IPS DF 6.9 (cell line): Measurements from ENCODE around the gene IPO7.

ENCODE experiments used
- DNase-seq: peaks from one replicate; pipeline ENCODE4 v3.0.0-alpha.2; 2013; ENCODE audit warnings: low read depth, low spot score
- H3K27ac ChIP-seq: one replicate; pipeline ENCODE4 v1.5.1; 2013; ENCODE audit warnings: low read length, control low read depth
- H3K27me3 ChIP-seq: 2 replicates; pipeline ENCODE4 v1.6.1; 2013; ENCODE audit warnings: mild to moderate bottlenecking, low read length; ENCODE audit not compliant: control insufficient read depth, insufficient read depth
- H3K36me3 ChIP-seq: 2 replicates; pipeline ENCODE4 v1.6.1; 2013; ENCODE audit warnings: low read length; ENCODE audit not compliant: control insufficient read depth, insufficient read depth
- H3K4me1 ChIP-seq: 2 replicates; pipeline ENCODE4 v1.6.1; 2013; ENCODE audit warnings: low read length; ENCODE audit not compliant: control insufficient read depth, insufficient read depth
- H3K4me3 ChIP-seq: 2 replicates; pipeline ENCODE4 v1.5.1; 2013; ENCODE audit warnings: mild to moderate bottlenecking, low read length
- H3K9me3 ChIP-seq: 2 replicates; pipeline ENCODE4 v1.6.1; 2013; ENCODE audit warnings: low read length, inconsistent platforms; ENCODE audit not compliant: control insufficient read depth, insufficient read depth
- WGBS: extraction: QIAGEN DNeasy Blood & Tissue Kit; methylation state at CpG from one replicate; pipeline ENCODE4 v1.1.7; 2013; ENCODE audit warnings: mixed read lengths, missing lambda C conversion rate; ENCODE audit not compliant: insufficient read length, insufficient coverage; 5-methylcytosine and 5-hydroxymethylcytosine counted together

IPO7 gene

DNA sequence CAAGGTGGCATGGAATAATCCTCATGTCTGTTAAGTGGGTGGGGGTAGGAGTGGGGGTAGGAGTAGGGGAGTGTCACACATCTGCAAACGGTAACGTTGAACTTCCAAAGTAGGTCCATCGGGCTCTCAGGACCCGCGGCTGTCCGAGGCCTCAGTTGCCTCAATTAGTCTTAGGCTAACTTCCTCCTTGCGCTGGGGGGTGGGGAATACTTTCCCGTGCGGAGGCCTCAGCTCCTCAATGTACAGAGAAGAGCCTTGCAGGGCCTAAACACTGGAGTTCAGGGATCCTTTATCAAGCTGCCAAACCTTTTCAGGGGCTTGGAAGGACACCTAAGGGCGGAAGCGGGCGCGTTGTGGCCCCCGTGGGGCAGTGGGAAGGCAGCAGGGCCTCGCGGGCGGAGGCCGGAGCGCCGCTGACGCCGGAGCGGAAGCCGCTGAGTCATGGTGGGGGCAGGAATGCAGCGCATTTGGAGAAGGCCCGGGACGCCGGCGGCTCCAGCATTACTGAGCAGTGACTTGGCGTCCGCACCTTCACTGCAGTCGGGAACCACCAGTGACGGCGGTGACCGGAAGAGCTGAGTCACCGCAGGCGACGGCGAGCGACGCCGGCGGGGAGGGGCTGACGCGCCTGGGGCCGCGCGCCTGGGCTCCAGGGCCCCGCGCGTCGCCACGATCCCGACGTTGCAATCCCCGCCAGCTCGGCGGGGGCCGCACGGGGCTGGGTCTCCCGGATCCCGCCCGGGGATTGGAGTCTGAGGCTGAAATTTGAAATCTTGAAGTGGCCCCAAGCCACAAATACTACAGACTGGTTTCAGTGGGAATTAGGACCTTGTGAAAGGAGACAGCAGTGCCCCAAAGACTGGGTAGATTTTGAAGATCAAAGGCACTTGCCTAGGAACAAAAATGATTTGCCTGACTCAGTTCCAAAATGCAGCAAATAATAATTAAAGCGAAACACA is 20.2 kb upstream of the IPO7 start:
- Histone ChIP-seq H3K4me3 (peak overlapping the region; percentile 31; the same call in 1 of the 2 replicates), H3K27ac (no peak overlapping the region), H3K4me1 (peaks cover 3% of the 10 kb centered on the region; the same call in 1 of the 2 replicates), H3K27me3 (no peaks in the 10 kb centered on the region), H3K36me3 (no peaks in the 10 kb centered on the region), H3K9me3 (no peaks in the 10 kb centered on the region)
- DNase-seq: peak; percentile 79
- WGBS: no CpG with 5 or more reads among the region's 64 CpGs

- DNase-seq: no peak
- WGBS: no CpG with 5 or more reads among the region's 2 CpGs
These were observed 16.9 kb upstream of the IPO7 start for GRCh38 chr11:9367551-9367950.

DNA sequence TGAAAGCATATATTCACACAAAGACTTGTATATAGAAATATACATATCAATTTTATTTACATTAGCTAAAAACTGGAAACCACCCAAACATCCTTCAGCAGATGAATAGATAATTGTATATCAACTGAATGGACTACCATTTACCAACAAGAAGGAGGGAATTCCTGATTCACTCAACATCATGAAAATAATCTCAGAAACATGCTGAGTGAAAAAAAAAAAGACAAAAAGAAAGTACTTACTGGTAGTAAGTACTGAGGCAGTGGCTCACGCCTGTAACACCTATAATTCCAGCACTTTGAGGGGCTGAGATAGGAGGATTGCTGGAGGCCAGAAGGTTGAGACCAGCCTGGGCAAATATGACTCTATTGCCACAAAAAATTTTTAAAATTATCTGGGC is 7.4 kb upstream of the IPO7 start:
- H3K36me3 ChIP-seq: no peaks in the 10 kb centered on the region
- no CpG with 5 or more reads among the region's 1 CpG for WGBS
- no peaks in the 10 kb centered on the region for H3K27me3 ChIP-seq
- no peak for DNase-seq
- 0 out of 2 replicates have a peak, but pooled peaks cover 1% of the 10 kb centered on the region for H3K4me1 ChIP-seq
- H3K4me3 ChIP-seq: no peak overlapping the region
- no peak overlapping the region for H3K27ac ChIP-seq
- no peaks in the 10 kb centered on the region for H3K9me3 ChIP-seq

More at GRCh38 chr11:9367551-9367950, 16.9 kb upstream of the IPO7 start:
- Histone ChIP-seq H3K36me3 (no peaks in the 10 kb centered on the region), H3K27me3 (no peaks in the 10 kb centered on the region), H3K27ac (no peak overlapping the region), H3K4me3 (no peak overlapping the region), H3K4me1 (peaks cover 3% of the 10 kb centered on the region; the same call in 1 of the 2 replicates), H3K9me3 (no peaks in the 10 kb centered on the region)

GRCh38 chr11:9379041-9379440 is 5.4 kb upstream of the IPO7 start:
- no peak for DNase-seq
- H3K4me1 ChIP-seq: no peaks in the 10 kb centered on the region
- no peaks in the 10 kb centered on the region for H3K36me3 ChIP-seq
- no peaks in the 10 kb centered on the region for H3K9me3 ChIP-seq
- H3K27me3 ChIP-seq: no peaks in the 10 kb centered on the region
- H3K27ac ChIP-seq: no peak overlapping the region
- no peak overlapping the region for H3K4me3 ChIP-seq
- no CpG with 5 or more reads among the region's 12 CpGs for WGBS

DNA sequence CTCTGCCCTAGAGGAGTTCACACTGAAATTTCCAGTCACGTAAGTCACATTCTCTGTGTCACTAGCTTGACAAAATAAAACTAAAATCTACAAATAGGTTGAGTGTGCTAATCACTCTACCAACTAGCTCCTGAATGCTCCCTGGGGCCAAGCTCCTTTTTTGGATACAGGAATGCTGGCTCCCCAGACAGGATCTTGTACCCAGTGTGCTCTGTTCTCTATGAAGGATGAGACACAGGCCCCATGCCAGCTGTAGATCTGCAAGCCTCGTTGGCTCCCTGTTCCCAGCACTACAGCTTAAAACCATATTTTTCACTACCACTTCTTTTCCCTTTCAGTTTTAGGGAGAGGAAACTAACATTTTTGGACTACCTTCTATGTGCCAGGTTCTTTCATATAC is 3.7 kb upstream of the IPO7 start:
- no peaks in the 10 kb centered on the region for H3K9me3 ChIP-seq
- WGBS: no CpG with 5 or more reads among the region's 2 CpGs
- no peak for DNase-seq
- no peak overlapping the region for H3K4me3 ChIP-seq
- H3K27me3 ChIP-seq: no peaks in the 10 kb centered on the region
- H3K27ac ChIP-seq: no peak overlapping the region
- no peaks in the 10 kb centered on the region for H3K4me1 ChIP-seq
- no peaks in the 10 kb centered on the region for H3K36me3 ChIP-seq

DNA sequence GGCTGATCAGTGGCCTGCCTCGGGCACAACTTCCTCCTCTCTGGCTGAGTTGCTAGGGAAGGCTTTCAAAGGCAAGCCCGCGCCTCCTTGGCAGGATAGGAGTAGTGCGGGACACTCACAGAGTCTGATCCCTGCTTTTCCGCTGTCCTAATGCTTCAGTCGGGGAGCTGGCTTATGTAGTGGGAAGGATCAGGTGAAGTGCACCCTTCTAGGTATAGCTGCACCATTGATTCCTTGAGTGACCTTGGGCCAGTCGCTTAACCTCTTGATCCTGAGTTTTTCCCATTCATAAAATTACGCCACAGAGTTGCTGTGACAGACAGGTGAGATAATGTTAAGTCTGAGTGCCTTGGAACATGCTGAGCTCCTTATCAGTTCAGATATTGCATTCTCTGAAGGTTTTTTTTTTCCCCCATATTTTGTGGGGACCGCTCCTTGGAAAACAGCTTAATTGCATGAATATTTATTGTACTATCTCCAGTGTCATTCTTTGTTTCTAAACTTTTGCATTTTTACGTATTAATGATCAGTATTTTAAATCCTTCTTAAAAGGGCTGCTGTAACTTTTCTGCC is 961 bp downstream of the IPO7 start:
- WGBS: no CpG with 5 or more reads among the region's 10 CpGs
- no peaks in the 10 kb centered on the region for H3K36me3 ChIP-seq
- DNase-seq: no peak

DNA sequence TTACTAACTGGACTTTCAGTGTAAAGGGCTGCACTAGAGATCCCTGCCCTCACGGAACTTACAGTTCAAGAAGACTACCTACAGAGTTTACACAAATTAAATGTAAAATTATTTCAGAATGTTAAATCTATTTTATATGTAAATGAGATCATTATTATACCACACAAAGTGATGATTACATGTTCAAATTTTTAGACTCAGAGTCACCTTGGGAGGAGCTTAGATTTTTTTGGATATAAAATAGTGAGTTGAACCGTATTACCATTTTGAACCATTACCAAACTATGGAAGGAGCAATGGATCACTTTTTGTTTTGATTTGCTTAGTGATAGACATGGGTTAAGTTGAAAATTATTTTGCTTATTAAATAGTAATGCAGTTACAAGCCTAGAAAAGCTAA is 1.6 kb downstream of the IPO7 start:
- no peak overlapping the region for H3K27ac ChIP-seq
- no CpG with 5 or more reads among the region's 2 CpGs for WGBS
- DNase-seq: no peak
- H3K36me3 ChIP-seq: no peaks in the 10 kb centered on the region
- no peaks in the 10 kb centered on the region for H3K4me1 ChIP-seq
- H3K27me3 ChIP-seq: no peaks in the 10 kb centered on the region
- H3K4me3 ChIP-seq: no peak overlapping the region
- no peaks in the 10 kb centered on the region for H3K9me3 ChIP-seq

More for the DNA sequence above, 961 bp downstream of the IPO7 start:
- Histone ChIP-seq H3K9me3 (no peaks in the 10 kb centered on the region), H3K27me3 (no peaks in the 10 kb centered on the region), H3K27ac (no peak overlapping the region), H3K4me3 (peak overlapping the region; percentile 85), H3K4me1 (no peaks in the 10 kb centered on the region)

DNA sequence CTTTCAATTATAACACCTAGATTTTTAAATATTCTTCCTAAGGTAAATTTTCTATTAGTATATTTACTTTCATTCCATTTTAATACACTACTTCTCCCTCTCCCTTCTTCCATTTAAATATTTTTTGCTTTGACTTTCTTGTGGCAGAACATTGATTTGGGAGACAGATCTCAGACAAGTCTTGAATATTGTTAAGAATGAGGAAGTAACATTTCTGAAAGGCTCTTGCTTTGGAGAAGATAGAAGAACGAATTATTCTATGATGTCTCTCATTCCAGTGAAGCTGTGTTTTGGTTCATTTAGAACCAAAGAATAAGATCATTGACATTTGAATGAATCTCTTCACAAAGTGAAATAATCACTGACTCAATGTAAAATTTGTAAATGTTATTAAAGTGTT is 2.4 kb downstream of the IPO7 start:
- no CpG with 5 or more reads among the region's 1 CpG for WGBS
- Histone ChIP-seq H3K9me3 (no peaks in the 10 kb centered on the region), H3K4me1 (no peaks in the 10 kb centered on the region), H3K27me3 (no peaks in the 10 kb centered on the region), H3K27ac (no peak overlapping the region), H3K36me3 (no peaks in the 10 kb centered on the region), H3K4me3 (no peak overlapping the region)
- no peak for DNase-seq

- no peaks in the 10 kb centered on the region for H3K4me1 ChIP-seq
- H3K4me3 ChIP-seq: no peak overlapping the region
- no peak for DNase-seq
- no peaks in the 10 kb centered on the region for H3K36me3 ChIP-seq
- 100% methylated on average over 3 of the region's 10 CpGs for WGBS
- no peaks in the 10 kb centered on the region for H3K9me3 ChIP-seq
- no peaks in the 10 kb centered on the region for H3K27me3 ChIP-seq
- H3K27ac ChIP-seq: no peak overlapping the region
These were observed 11.9 kb downstream of the IPO7 start for GRCh38 chr11:9396310-9396709.

DNA sequence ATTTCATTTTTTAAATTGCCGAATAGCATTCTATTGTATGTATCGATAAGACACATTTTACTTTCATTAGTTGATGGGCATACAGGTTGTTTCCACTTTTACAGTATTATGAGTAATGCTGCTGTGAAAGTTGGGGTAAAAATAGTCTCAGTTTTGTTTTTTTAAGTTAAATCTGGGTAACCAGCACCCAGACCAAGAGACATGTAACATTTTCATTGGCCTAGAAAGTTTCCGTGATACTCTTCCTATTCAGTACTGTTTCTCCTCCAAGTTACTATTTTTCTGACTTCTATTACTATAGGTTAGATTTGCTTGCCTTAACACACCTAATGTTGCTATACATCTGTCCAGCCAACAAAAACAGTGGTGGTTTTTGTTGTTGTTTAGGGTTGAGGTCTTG is 12.3 kb downstream of the IPO7 start:
- Histone ChIP-seq H3K4me3 (no peak overlapping the region), H3K27me3 (no peaks in the 10 kb centered on the region), H3K36me3 (no peaks in the 10 kb centered on the region), H3K4me1 (no peaks in the 10 kb centered on the region), H3K27ac (no peak overlapping the region), H3K9me3 (no peaks in the 10 kb centered on the region)
- no CpG with 5 or more reads among the region's 3 CpGs for WGBS
- no peak for DNase-seq
